ENCODE measurements around the gene DPF3.

DPF3 gene

GRCh38 chr14:72740966-72741825, 152.7 kb downstream of the DPF3 start:
- no peak for DNase-seq (ENCODE audit: low spot score)

DNA sequence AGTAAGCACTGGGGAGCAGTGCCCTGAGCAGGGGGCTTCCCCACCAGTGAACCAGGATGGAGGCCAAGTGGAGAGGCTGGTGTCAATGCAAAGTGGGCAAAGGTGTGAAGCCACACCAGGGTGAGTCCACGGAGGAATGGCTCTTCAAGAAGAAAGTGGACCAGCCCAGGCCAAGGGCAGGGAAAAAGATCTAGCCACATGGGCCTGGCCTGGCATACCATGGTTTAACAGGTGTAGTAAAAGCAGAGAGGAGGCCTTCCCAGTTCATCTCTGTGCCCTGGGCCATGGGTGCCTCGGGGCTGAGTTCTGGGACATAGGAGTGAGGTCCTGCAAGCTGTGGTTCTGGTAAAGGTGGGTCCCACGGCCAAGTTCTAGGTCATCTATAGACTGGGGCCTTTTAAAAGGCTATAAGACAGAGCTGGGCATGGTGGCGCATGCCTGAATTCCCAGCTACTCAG, 153.4 kb downstream of the DPF3 start:
- no peak for DNase-seq (ENCODE audit: low spot score)

DNA sequence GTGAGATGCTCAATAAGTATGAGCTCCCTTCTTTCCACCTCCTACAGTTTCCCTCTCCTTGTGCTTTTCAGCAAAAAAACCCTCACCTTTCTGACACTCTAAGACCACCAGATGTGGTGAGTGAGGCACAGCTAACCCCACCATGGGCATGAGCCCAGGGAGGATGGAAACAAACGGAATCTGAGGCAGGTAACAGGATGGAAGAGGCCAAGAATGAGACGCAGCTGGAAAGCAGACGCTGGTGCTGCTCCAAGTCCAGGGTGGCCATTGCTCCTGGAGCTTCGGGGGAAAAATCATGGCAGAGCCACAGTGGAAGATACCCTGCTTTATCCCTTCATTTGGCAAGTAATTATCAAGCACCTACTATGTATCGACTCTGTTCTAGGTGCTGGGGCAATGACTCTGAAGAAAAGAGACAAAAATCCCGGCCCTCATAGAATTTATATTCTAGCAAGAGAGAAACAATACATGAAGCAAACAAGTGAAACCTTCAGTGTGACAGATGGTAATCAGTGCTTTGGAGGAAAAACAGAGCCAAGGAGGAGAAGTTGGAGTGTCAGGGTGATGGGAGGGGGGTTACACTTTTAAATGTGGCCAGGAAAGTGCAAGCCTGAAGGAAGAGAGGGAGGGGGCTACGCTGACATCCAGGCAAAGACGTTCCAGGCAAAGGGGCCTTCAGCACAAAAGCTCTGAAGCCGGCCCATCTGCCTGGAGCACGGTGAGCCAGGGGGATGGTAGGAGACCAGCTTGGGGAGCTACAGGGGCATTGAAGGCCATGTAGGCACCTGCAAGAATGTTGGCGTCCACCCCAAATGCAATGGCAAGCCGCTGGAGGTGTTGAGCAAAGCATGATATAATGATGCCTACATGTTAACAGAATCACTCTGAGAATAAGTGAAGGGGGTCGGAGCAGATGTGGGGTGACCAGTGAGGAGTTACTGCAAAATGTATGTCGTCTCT, 154.2 kb downstream of the DPF3 start:
- no peak for DNase-seq (ENCODE audit: low spot score)

- DNase-seq (ENCODE audit: low spot score): no peak
Measured at GRCh38 chr14:72738161-72738611, 155.7 kb downstream of the DPF3 start.

GRCh38 chr14:72737560-72737943, 156.3 kb downstream of the DPF3 start:
- no peak for DNase-seq (ENCODE audit: low spot score)

DNA sequence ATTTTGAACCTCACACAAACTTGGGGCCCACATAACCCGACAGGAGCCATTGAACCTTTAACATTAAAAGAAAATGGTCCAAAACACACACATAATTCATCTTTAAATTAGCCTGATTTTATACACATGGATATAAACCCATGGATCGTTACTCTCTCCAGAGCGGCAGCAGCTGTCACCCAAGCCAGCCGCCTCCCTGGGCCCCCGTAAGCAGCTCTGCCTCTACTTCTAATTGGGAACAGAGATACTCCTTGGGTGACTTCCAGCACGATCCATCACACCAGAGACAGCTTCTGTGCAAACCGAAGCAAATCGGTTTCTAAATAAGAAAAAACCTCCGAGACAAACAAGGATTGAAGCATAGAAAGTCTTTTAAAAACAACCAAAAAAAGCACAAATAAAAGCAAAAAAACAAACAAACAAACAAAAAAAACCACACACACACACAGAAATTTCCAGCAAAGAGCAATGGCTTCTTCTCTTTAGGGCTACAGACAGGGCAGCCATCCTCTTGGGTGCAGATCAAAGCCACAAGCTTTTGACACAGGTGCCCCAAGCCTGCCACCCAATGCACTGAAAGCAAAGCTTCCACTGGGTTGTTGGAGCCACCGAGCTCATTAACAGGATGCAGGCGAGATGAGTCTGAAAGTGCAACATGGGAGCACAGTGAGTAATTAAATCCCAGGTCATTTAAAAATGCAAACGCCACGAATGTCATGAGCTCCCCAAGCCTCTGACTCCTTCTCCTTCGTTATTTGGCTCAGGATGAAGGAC, 156.9 kb downstream of the DPF3 start:
- DNase-seq (ENCODE audit: low spot score): no peak

- peak; percentile 78 for DNase-seq (ENCODE audit: low spot score)
Measured at GRCh38 chr14:72736308-72736707, 157.6 kb downstream of the DPF3 start.

- no peak for DNase-seq (ENCODE audit: low spot score)
Measured at GRCh38 chr14:72732022-72732780, 161.7 kb downstream of the DPF3 start.

- DNase-seq (ENCODE audit: low spot score): no peak
Measured at GRCh38 chr14:72731252-72732020, 162.5 kb downstream of the DPF3 start.

- DNase-seq (ENCODE audit: low spot score): no peak
Measured at GRCh38 chr14:72730468-72730867, 163.4 kb downstream of the DPF3 start.

GRCh38 chr14:72726444-72726843, 167.5 kb downstream of the DPF3 start:
- peak; percentile 21 for DNase-seq (ENCODE audit: low spot score)

DNA sequence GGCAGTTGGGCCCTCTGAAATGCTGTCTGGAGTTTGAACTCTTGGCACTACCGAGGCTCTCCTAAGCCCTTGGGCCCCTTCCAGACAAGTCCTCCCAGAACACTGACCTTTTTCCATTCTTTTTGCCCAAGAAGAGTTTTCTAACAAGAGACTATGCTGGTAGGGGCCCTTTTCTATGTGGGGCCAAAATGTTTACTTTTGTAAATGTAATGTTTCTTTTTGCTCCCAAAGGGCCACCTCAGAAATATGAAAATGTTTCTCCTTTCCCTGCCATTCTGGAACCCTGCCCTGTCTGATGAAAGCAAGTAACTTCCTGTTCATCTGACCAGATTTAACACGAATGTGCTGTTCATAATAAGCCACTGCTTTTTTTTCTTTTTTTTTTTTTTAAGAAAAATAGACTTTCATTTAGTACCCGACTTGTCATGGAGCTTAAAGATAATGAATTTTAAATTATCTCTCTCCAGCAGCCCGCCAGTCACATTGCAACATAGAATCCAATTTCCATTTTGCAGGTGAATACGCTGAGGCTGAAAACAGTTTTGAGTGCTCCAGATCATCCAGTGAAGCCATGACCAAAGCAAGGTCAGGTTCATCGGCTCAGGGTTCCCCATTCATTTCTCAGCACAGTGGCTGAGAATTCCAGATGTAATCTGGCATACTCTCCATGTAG, 169.9 kb downstream of the DPF3 start:
- DNase-seq (ENCODE audit: low spot score): no peak

GRCh38 chr14:72722201-72722785, 171.6 kb downstream of the DPF3 start:
- DNase-seq (ENCODE audit: low spot score): no peak

GRCh38 chr14:72721083-72721482, 172.8 kb downstream of the DPF3 start:
- no peak for DNase-seq (ENCODE audit: low spot score)

GRCh38 chr14:72717220-72717619, 176.7 kb downstream of the DPF3 start:
- DNase-seq (ENCODE audit: low spot score): no peak

DNA sequence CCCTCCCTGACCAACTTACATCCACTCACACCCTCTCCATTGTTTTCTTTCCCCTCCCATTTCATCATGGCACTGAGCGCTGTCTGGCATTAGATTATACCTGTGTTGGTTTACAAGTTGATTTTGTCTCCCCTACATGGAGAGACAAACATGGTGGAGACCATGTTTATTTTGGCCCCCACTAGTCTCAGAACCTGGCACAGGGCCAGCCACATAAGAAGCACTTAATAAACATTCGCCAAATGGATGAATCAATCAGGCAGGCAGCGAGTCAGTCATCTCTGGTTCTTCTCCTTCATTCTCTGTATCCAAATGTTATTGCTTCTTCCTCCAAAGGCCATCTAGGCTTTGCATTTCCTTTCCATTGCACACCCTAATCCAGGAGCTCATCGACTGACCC, 177.4 kb downstream of the DPF3 start:
- no peak for DNase-seq (ENCODE audit: low spot score)

DNA sequence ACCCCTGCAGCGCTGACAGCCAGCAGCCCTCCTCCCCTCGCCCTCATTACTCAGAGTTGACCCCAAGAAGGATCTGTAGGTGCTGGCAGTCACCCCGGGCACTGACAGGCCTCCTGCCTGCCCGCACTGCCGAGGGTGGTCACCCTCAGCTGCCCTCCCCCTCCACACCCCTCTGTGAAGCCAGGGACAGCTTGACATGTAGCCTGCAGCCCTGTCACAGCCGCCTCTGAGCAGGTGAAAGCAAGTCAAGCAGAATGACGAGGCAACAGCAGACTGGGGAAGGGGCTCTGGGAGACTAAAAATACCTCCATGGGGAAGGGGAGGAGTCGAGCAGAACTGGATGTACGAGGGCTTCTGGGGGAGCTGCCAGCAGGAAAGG, 178.1 kb downstream of the DPF3 start:
- DNase-seq (ENCODE audit: low spot score): no peak

GRCh38 chr14:72715215-72715849, 178.6 kb downstream of the DPF3 start:
- DNase-seq (ENCODE audit: low spot score): no peak

DNA sequence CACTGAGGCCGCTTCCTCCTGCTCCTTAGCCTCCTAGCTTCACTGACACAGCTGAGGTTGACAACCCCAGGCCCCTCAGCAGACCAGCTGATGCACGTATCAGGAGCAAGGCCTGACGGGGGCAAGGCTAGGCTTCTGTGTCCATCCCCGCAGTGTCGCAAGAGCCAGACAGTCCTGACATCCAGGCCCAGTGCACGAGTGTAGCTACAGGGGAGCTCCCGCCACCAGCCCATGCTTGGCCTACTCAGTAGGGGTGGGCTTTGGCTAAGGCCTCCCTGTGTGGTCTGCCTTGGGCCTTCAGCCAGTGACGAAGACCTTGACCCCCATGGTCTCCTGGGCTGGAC, 179.1 kb downstream of the DPF3 start:
- DNase-seq (ENCODE audit: low spot score): no peak
